Measurements from ENCODE around the gene PRR16. TPM values are rescaled to one million over a fixed set of nuclear protein-coding genes. Genes with fewer than 3 reads are reported as not detected.

PRR16 gene
- total RNA-seq, 1 experiment from 2014 or later: 4.5 TPM

DNA sequence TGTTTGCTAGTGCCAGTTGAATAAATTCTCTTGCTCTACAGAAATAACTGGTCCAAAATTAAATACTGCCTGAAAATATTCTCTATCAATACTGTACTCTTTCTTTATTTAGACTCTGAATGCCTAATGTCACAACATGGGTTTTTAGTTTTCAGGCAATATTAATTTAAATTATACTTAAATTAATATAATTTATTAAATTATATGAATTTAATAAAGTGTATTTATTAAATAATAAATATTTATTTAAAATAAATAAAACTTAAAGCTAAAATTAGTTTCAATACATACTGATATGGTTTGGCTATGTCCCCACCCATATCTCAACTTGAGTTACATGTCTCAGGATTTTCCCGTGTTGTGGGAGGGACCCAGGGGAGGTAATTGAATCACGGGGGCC lies 146.0 kb downstream of the PRR16 start:
- DNase-seq (ENCODE audit: low read depth): no peak
- in situ Hi-C loops (cut with HindIII; ENCODE audit: low pct_unique_long_range_greater_than_20kb, low sequenced_read_pairs): no loop called here

DNA sequence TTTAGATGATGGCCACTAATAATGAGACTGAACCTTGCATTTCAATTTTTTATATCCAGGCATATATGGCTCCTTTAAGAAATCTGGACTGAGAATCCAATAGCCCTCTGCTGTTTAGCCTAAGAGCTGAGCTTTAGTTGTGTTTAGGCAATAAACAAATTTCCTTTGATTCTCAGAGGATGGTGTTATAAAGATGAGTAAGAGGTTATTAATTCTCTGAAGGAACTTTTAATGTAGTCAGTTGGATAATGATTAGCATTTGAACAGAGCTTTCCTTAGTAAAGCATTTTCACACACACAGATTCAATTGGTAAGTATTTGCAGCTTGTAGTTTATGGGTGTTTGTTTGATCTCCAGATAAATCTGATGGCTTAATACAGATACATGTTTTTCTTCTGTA lies 149.6 kb downstream of the PRR16 start:
- no peak for DNase-seq (ENCODE audit: low read depth)
- in situ Hi-C loops (cut with HindIII; ENCODE audit: low pct_unique_long_range_greater_than_20kb, low sequenced_read_pairs): no loop called here

- in situ Hi-C loops (cut with HindIII; ENCODE audit: low pct_unique_long_range_greater_than_20kb, low sequenced_read_pairs): no loop called here
- no peak for DNase-seq (ENCODE audit: low read depth)
Observed at GRCh38 chr5:120614531-120615180, 150.6 kb downstream of the PRR16 start.

- no peak for DNase-seq (ENCODE audit: low read depth)
- in situ Hi-C loops (cut with HindIII; ENCODE audit: low pct_unique_long_range_greater_than_20kb, low sequenced_read_pairs): no loop called here
Observed at GRCh38 chr5:120615967-120616645, 152.0 kb downstream of the PRR16 start.

- in situ Hi-C loops (cut with HindIII; ENCODE audit: low pct_unique_long_range_greater_than_20kb, low sequenced_read_pairs): no loop called here
- DNase-seq (ENCODE audit: low read depth): no peak
Observed at GRCh38 chr5:120621339-120621738, 157.2 kb downstream of the PRR16 start.

- no peak for DNase-seq (ENCODE audit: low read depth)
- in situ Hi-C loops (cut with HindIII; ENCODE audit: low pct_unique_long_range_greater_than_20kb, low sequenced_read_pairs): no loop called here
Observed at GRCh38 chr5:120624021-120624563, 160.0 kb downstream of the PRR16 start.

GRCh38 chr5:120628156-120628555 lies 164.1 kb downstream of the PRR16 start:
- in situ Hi-C loops (cut with HindIII; ENCODE audit: low pct_unique_long_range_greater_than_20kb, low sequenced_read_pairs): no loop called here
- DNase-seq (ENCODE audit: low read depth): no peak

DNA sequence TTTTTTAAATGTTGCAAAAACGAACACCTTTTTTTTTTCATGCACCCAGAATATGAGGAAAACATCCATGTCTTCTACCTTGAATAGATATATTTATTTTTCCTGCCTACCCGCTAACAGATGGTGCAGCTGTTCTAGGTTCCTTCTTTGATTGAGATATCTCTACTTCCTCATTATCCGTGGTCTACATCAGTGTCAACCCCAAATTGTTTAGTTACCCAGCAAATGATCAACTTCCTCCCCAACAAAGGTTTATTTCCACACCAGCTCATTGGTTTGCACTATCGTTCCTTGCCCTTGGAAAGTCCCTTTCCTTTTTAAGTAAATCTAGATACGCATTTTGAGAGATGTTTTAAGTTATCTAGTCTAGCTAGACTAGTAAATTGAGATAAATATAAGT lies 166.4 kb downstream of the PRR16 start:
- in situ Hi-C loops (cut with HindIII; ENCODE audit: low pct_unique_long_range_greater_than_20kb, low sequenced_read_pairs): no loop called here
- no peak for DNase-seq (ENCODE audit: low read depth)

DNA sequence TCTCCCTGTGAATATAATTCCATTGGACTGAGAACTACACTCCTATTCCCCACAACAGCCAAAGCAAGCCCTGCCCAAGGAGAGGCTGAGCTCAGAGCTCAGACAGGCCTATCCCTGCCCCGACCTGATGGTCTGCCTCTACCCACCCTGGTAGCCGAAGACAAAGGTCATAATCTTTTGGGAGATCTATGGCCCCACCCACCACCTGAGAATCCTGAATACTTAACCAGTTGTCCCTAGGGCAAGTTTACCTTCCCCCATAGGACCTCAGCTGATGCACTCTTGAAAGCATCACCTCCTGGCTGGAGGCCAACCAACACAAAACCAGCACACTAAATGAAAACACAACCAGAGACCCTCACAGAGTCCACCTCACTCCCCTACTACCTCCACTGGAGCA lies 167.5 kb downstream of the PRR16 start:
- in situ Hi-C loops (cut with HindIII; ENCODE audit: low pct_unique_long_range_greater_than_20kb, low sequenced_read_pairs): no loop called here
- DNase-seq (ENCODE audit: low read depth): no peak

- in situ Hi-C loops (cut with HindIII; ENCODE audit: low pct_unique_long_range_greater_than_20kb, low sequenced_read_pairs): no loop called here
- no peak for DNase-seq (ENCODE audit: low read depth)
Observed at GRCh38 chr5:120632430-120632829, 168.3 kb downstream of the PRR16 start.

- in situ Hi-C loops (cut with HindIII; ENCODE audit: low pct_unique_long_range_greater_than_20kb, low sequenced_read_pairs): no loop called here
- no peak for DNase-seq (ENCODE audit: low read depth)
Observed at GRCh38 chr5:120638449-120638848, 174.3 kb downstream of the PRR16 start.

DNA sequence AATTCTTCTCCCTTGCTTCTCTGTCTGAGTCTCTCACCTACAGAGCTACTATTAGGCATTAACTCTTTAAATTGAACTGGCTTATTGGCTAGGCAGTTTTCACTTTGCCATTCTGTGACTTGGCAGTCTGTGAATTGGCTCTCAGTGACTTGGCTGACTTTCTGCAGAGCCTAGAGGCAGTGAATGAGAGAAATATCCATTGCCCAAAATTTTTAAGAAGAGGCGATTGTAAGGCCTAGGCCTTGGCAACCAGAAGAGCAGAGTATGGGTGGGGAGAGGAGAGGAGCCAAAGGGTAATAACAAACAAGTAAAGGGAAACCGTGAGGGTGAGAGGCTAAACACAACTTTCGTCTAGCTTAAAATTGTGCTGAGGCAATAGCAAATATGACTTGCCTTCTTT lies 176.7 kb downstream of the PRR16 start:
- no peak for DNase-seq (ENCODE audit: low read depth)
- in situ Hi-C loops (cut with HindIII; ENCODE audit: low pct_unique_long_range_greater_than_20kb, low sequenced_read_pairs): no loop called here

- no peak for DNase-seq (ENCODE audit: low read depth)
- in situ Hi-C loops (cut with HindIII; ENCODE audit: low pct_unique_long_range_greater_than_20kb, low sequenced_read_pairs): no loop called here
Observed at GRCh38 chr5:120644516-120644915, 180.4 kb downstream of the PRR16 start.

- DNase-seq (ENCODE audit: low read depth): peak; percentile 25
- in situ Hi-C loops (cut with HindIII; ENCODE audit: low pct_unique_long_range_greater_than_20kb, low sequenced_read_pairs): no loop called here
Observed at GRCh38 chr5:120655828-120656435, 191.8 kb downstream of the PRR16 start.

- DNase-seq (ENCODE audit: low read depth): no peak
- in situ Hi-C loops (cut with HindIII; ENCODE audit: low pct_unique_long_range_greater_than_20kb, low sequenced_read_pairs): no loop called here
Observed at GRCh38 chr5:120657104-120657503, 193.0 kb downstream of the PRR16 start.

DNA sequence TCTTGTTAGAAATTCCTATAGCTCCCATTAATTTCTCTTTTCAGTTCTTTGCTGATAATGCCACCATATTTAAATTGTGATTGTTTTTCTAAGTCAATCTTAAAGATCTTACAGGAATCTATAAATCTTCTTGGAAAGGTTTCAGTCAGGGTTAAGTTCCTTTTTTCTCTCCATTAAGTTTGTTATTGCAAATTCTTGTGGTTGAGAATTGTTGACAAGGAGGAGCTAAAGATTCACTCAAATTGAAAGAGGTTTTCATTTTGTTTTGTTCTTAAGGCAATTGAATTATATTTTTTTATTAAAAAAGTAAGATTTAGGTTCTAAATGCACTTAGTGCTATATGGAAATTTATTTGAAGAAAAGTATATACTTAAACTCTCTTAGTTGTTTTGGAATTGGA lies 213.4 kb downstream of the PRR16 start:
- in situ Hi-C loops (cut with HindIII; ENCODE audit: low pct_unique_long_range_greater_than_20kb, low sequenced_read_pairs): no loop called here
- no peak for DNase-seq (ENCODE audit: low read depth)

DNA sequence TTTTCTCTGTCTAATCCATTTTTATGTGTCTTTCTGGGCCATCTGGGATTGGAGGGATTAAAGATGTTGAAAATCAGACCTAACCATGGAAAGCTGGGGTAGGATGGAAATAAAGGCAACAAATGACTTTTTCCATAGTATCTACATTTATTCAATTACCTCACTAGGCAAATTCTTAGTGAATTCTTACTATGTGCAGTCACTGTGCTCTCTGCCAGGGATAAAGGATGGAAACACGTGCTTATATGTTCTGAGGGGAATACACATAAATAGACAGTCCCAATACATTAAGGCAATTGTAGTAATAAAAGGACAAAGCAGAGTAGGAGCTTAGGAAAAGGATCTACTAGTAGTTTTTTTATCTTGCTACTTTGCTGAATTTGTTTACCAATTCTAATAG lies 214.2 kb downstream of the PRR16 start:
- in situ Hi-C loops (cut with HindIII; ENCODE audit: low pct_unique_long_range_greater_than_20kb, low sequenced_read_pairs): no loop called here
- no peak for DNase-seq (ENCODE audit: low read depth)

GRCh38 chr5:120682851-120683250 lies 218.8 kb downstream of the PRR16 start:
- no peak for DNase-seq (ENCODE audit: low read depth)

GRCh38 chr5:120683580-120683979 lies 219.5 kb downstream of the PRR16 start:
- DNase-seq (ENCODE audit: low read depth): no peak
- in situ Hi-C loops (cut with HindIII; ENCODE audit: low pct_unique_long_range_greater_than_20kb, low sequenced_read_pairs): no loop called here

More at GRCh38 chr5:120682851-120683250, 218.8 kb downstream of the PRR16 start:
- in situ Hi-C loops (cut with HindIII; ENCODE audit: low pct_unique_long_range_greater_than_20kb, low sequenced_read_pairs): no loop called here
